H9 (cell line): Measurements from ENCODE around the gene MAPK12. TPM values are rescaled to one million over a fixed set of nuclear protein-coding genes. Genes with fewer than 3 reads are reported as not detected.

Experiments used
- DNase-seq: peaks from one replicate; pipeline ENCODE4 v3.0.0-alpha.2; 2017
- H2AFZ ChIP-seq: one replicate; pipeline ENCODE4 v1.6.1; 2013; ENCODE audit warnings: mild to moderate bottlenecking, low read length, control low read depth, moderate library complexity
- H2AK5ac ChIP-seq: 2 replicates; pipeline ENCODE4 v1.6.1; 2013; ENCODE audit warnings: low read length, control low read depth, mixed read lengths; ENCODE audit not compliant: insufficient read length
- H2BK120ac ChIP-seq: one replicate; pipeline ENCODE4 v1.6.1; 2013; ENCODE audit warnings: low read depth, mild to moderate bottlenecking, low read length, control low read depth, inconsistent platforms; ENCODE audit not compliant: poor library complexity, severe bottlenecking
- H2BK12ac ChIP-seq: 2 replicates; pipeline ENCODE4 v1.6.1; 2013; ENCODE audit warnings: low read length, control low read depth, mixed read lengths, low read depth; ENCODE audit not compliant: insufficient read length
- H2BK15ac ChIP-seq: 2 replicates; pipeline ENCODE4 v1.6.1; 2013; ENCODE audit warnings: low read depth, low read length, control low read depth
- H2BK20ac ChIP-seq: one replicate; pipeline ENCODE4 v1.6.1; 2013; ENCODE audit warnings: low read depth, mild to moderate bottlenecking, low read length, control low read depth, inconsistent platforms; ENCODE audit not compliant: poor library complexity, severe bottlenecking
- H2BK5ac ChIP-seq: 2 replicates; pipeline ENCODE4 v1.6.1; 2013; ENCODE audit warnings: low read length, control low read depth, mixed read lengths; ENCODE audit not compliant: insufficient read length
- H3K14ac ChIP-seq: 2 replicates; pipeline ENCODE4 v1.6.1; 2013; ENCODE audit warnings: low read length, control low read depth; ENCODE audit not compliant: insufficient read depth
- H3K18ac ChIP-seq: 2 replicates; pipeline ENCODE4 v1.6.1; 2013; ENCODE audit warnings: low read depth, mild to moderate bottlenecking, mixed read lengths, low read length, control low read depth; ENCODE audit not compliant: insufficient read length
- H3K23ac ChIP-seq: 2 replicates; pipeline ENCODE4 v1.6.1; 2013; ENCODE audit warnings: low read length, control low read depth, mixed read lengths, low read depth; ENCODE audit not compliant: insufficient read length
- H3K23me2 ChIP-seq: 2 replicates; pipeline ENCODE4 v1.6.1; 2013; ENCODE audit warnings: low read depth, mild to moderate bottlenecking, mixed read lengths, low read length, control low read depth; ENCODE audit not compliant: insufficient read length, poor library complexity, severe bottlenecking
- H3K27ac ChIP-seq: 2 replicates; pipeline ENCODE4 v1.5.1; 2013; ENCODE audit warnings: low read length, control low read depth, mixed read lengths, low read depth; ENCODE audit not compliant: insufficient read length
- H3K27me3 ChIP-seq: 2 replicates; pipeline ENCODE4 v1.6.1; 2013; ENCODE audit warnings: low read length, control low read depth, inconsistent platforms; ENCODE audit not compliant: insufficient read depth
- H3K4ac ChIP-seq: 2 replicates; pipeline ENCODE4 v1.6.1; 2013; ENCODE audit warnings: low read depth, mild to moderate bottlenecking, control low read depth, inconsistent platforms, low read length, moderate library complexity
- H3K4me1 ChIP-seq: 2 replicates; pipeline ENCODE4 v1.6.1; 2013; ENCODE audit warnings: low read length, control low read depth, inconsistent platforms; ENCODE audit not compliant: insufficient read depth
- H3K4me2 ChIP-seq: 2 replicates; pipeline ENCODE4 v1.6.1; 2013; ENCODE audit warnings: low read length, control low read depth, mixed read lengths; ENCODE audit not compliant: insufficient read length, insufficient read depth
- H3K56ac ChIP-seq: 2 replicates; pipeline ENCODE4 v1.6.1; 2013; ENCODE audit warnings: low read depth, mild to moderate bottlenecking, mixed read lengths, low read length, control low read depth; ENCODE audit not compliant: insufficient read length
- H3K79me1 ChIP-seq: 2 replicates; pipeline ENCODE4 v1.6.1; 2013; ENCODE audit warnings: low read depth, mild to moderate bottlenecking, moderate library complexity, low read length, control low read depth, inconsistent platforms; ENCODE audit not compliant: insufficient read depth, poor library complexity, severe bottlenecking
- H3K79me2 ChIP-seq: 2 replicates; pipeline ENCODE4 v1.6.1; 2013; ENCODE audit warnings: low read length, control low read depth, inconsistent platforms; ENCODE audit not compliant: insufficient read depth
- H3K9ac ChIP-seq: 2 replicates; pipeline ENCODE4 v1.6.1; 2013; ENCODE audit warnings: low read length, control low read depth, mixed read lengths; ENCODE audit not compliant: insufficient read length; ENCODE audit errors: extremely low read depth
- H3K9me3 ChIP-seq: one replicate; pipeline ENCODE4 v1.6.1; 2013; ENCODE audit warnings: low read depth, low read length, inconsistent platforms; ENCODE audit not compliant: control insufficient read depth
- H3T11ph ChIP-seq: one replicate; pipeline ENCODE4 v1.6.1; 2013; ENCODE audit warnings: mild to moderate bottlenecking, low read length, control low read depth, inconsistent platforms
- H4K20me1 ChIP-seq: one replicate; pipeline ENCODE4 v1.6.1; 2013; ENCODE audit not compliant: control insufficient read depth, insufficient read length, insufficient read depth
- H4K5ac ChIP-seq: 2 replicates; pipeline ENCODE4 v1.6.1; 2013; ENCODE audit warnings: low read depth, mild to moderate bottlenecking, mixed read lengths, low read length, control low read depth; ENCODE audit not compliant: insufficient read length
- H4K8ac ChIP-seq: replicated peaks from 2 replicates; pipeline ENCODE4 v1.6.1; 2013; ENCODE audit warnings: low read length, control low read depth, mixed read lengths, low read depth; ENCODE audit not compliant: insufficient read length
- H4K91ac ChIP-seq: 2 replicates; pipeline ENCODE4 v1.6.1; 2013; ENCODE audit warnings: low read depth, mild to moderate bottlenecking, moderate library complexity, mixed read lengths, low read length, control low read depth; ENCODE audit not compliant: insufficient read length
- H3K27ac Mint-ChIP-seq, 3 experiments: 2 replicates in 2 of 3; 3 replicates in 1 of 3; pipeline ENCODE4 v1.8.0; 2020 to 2021; ENCODE audit warnings: mixed read lengths in 3 of 3, mild to moderate bottlenecking in 1 of 3, moderate library complexity in 1 of 3
- H3K27me3 Mint-ChIP-seq: 2 replicates; pipeline ENCODE4 v1.8.0; 2021; ENCODE audit warnings: low read depth, mild to moderate bottlenecking, moderate library complexity, mixed read lengths
- H3K36me3 Mint-ChIP-seq, 3 experiments: 2 replicates in 2 of 3; 3 replicates in 1 of 3; pipeline ENCODE4 v1.8.0; 2020 to 2021; ENCODE audit warnings: low read depth in 3 of 3, mixed read lengths in 3 of 3; ENCODE audit not compliant: insufficient read depth in 1 of 3
- H3K4me1 Mint-ChIP-seq, 2 experiments: 2 replicates each; pipeline ENCODE4 v1.8.0; 2020; ENCODE audit warnings: mixed read lengths in 2 of 2
- H3K4me3 Mint-ChIP-seq, 2 experiments: 2 replicates in 1 of 2; 3 replicates in 1 of 2; pipeline ENCODE4 v1.8.0; 2020 to 2021; ENCODE audit warnings: mild to moderate bottlenecking in 2 of 2, mixed read lengths in 2 of 2, moderate library complexity in 1 of 2
- H3K9me3 Mint-ChIP-seq, 2 experiments: 2 replicates in 1 of 2; 3 replicates in 1 of 2; pipeline ENCODE4 v1.8.0; 2020; ENCODE audit warnings: mild to moderate bottlenecking in 2 of 2, mixed read lengths in 2 of 2, moderate library complexity in 1 of 2
- WGBS: extraction: QIAGEN DNeasy Blood & Tissue Kit; methylation state at CpG from one replicate; pipeline ENCODE4 v1.1.7; 2013; ENCODE audit warnings: missing lambda C conversion rate, low lambda C conversion rate, mixed read lengths; ENCODE audit not compliant: insufficient read length; ENCODE audit errors: extremely low coverage; 5-methylcytosine and 5-hydroxymethylcytosine counted together
- total RNA-seq: library from RNA; stranded (reverse); gene quantifications from 2 replicates; pipeline ENCODE4 v1.2.1, GENCODE V29; 2021
- TF ChIP-seq, protein P1 (sequence below): fragments of 200-600 bp; sonication (generic); conservative IDR thresholded peaks from 3 replicates; pipeline ENCODE4 v1.8.0; 2021; ENCODE audit warnings: antibody characterized with exemption, mild to moderate bottlenecking

MAPK12 gene
- total RNA-seq, 1 experiment from 2014 or later, result 31.3 TPM

DNA sequence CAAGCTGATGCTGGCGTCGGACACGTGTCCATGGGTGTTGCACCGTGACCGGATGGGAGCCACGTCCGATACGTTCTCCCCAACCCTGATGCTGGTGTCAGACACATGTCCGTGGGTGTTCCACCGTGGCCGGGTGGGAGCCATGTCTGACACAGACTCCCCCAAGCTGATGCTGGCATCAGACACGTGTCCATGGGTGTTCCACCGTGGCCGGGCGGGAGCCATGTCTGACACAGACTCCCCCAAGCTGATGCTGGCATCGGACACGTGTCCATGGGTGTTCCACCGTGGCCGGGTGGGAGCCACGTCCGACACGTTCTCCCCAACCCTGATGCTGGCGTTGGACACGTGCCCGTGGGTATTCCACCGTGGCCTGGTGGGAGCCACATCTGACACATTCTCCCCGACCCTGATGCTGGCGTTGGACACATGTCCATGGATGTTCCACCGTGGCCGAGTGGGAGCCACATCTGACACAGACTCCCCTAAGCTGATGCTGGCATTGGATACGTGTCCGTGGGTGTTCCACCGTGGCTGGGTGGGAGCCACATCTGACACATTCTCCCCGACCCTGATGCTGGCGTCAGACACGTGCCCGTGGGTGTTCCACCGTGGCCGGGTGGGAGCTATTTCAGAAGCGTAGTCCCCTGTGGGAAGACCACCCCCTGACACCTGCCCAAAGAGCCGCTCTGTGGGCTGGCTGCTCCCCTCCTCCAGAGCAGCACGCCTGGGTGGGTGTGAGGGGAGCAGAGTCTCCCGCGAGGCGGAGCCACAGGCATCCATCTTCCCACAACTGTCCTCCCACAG, 40.7 kb downstream of the MAPK12 start:
- DNase-seq, result no peak
- no peaks in the 10 kb centered on the region for H3K9me3 ChIP-seq
- no peak overlapping the region for H3K27ac ChIP-seq
- H3K23me2 ChIP-seq, result no peaks in the 10 kb centered on the region
- H3K36me3 Mint-ChIP-seq, result peaks cover 22 to 75% (median 62%) of the 10 kb centered on the region in 3 experiments
- no peak overlapping the region for H3K56ac ChIP-seq
- H2BK20ac ChIP-seq, result no peak overlapping the region
- H3K27ac Mint-ChIP-seq, result no peak overlapping the region
- no peak overlapping the region for H3K23ac ChIP-seq
- H2BK15ac ChIP-seq, result no peak overlapping the region
- peaks cover 3% of the 10 kb centered on the region for H4K20me1 ChIP-seq
- H3K27me3 Mint-ChIP-seq, result no peaks in the 10 kb centered on the region
- H3K9ac ChIP-seq, result no peak overlapping the region
- H3K4me2 ChIP-seq, result no peak overlapping the region
- no peak overlapping the region for H3T11ph ChIP-seq
- no peaks in the 10 kb centered on the region for H3K27me3 ChIP-seq
- peaks cover 5 to 9% of the 10 kb centered on the region in 2 experiments for H3K4me1 Mint-ChIP-seq
- no peak overlapping the region for H2AFZ ChIP-seq
- no peak overlapping the region for H3K4me3 Mint-ChIP-seq
- H3K4ac ChIP-seq, result no peak overlapping the region
- H2BK5ac ChIP-seq, result no peak overlapping the region
- no peaks in the 10 kb centered on the region for H3K9me3 Mint-ChIP-seq
- no peak overlapping the region for H2BK120ac ChIP-seq
- H3K79me2 ChIP-seq, result no peaks in the 10 kb centered on the region
- H2AK5ac ChIP-seq, result no peak overlapping the region
- no peak overlapping the region for H4K91ac ChIP-seq
- no peak overlapping the region for H4K5ac ChIP-seq
- H3K18ac ChIP-seq, result no peak overlapping the region
- H3K4me1 ChIP-seq, result no peaks in the 10 kb centered on the region
- no peaks in the 10 kb centered on the region for H3K79me1 ChIP-seq
- no CpG with 5 or more reads among the region's 45 CpGs for WGBS
- H4K8ac ChIP-seq, result no peak overlapping the region
- no peak overlapping the region for H3K14ac ChIP-seq
- TF ChIP-seq, protein P1, sequence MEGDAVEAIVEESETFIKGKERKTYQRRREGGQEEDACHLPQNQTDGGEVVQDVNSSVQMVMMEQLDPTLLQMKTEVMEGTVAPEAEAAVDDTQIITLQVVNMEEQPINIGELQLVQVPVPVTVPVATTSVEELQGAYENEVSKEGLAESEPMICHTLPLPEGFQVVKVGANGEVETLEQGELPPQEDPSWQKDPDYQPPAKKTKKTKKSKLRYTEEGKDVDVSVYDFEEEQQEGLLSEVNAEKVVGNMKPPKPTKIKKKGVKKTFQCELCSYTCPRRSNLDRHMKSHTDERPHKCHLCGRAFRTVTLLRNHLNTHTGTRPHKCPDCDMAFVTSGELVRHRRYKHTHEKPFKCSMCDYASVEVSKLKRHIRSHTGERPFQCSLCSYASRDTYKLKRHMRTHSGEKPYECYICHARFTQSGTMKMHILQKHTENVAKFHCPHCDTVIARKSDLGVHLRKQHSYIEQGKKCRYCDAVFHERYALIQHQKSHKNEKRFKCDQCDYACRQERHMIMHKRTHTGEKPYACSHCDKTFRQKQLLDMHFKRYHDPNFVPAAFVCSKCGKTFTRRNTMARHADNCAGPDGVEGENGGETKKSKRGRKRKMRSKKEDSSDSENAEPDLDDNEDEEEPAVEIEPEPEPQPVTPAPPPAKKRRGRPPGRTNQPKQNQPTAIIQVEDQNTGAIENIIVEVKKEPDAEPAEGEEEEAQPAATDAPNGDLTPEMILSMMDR, result no peak
- H2BK12ac ChIP-seq, result no peak overlapping the region
